HG02763 (cell line): ENCODE measurements around the gene OR2V2.
"Not testable (repeated sequence)": the region's sequence is repeated elsewhere in the genome, so short reads cannot be mapped to it uniquely, and the experiment has no call there.

ENCODE experiments used
- ATAC-seq: cut with Tn5 transposase; IDR thresholded peaks from one replicate; pipeline ENCODE4 v1.9.1; 2021; ENCODE audit warnings: mild to moderate bottlenecking, moderate library complexity; ENCODE audit not compliant: unreplicated experiment

Gene OR2V2

GRCh38 chr5:181114844-181115778 lies 32.3 kb upstream of the OR2V2 start:
- ATAC-seq, result no peak

DNA sequence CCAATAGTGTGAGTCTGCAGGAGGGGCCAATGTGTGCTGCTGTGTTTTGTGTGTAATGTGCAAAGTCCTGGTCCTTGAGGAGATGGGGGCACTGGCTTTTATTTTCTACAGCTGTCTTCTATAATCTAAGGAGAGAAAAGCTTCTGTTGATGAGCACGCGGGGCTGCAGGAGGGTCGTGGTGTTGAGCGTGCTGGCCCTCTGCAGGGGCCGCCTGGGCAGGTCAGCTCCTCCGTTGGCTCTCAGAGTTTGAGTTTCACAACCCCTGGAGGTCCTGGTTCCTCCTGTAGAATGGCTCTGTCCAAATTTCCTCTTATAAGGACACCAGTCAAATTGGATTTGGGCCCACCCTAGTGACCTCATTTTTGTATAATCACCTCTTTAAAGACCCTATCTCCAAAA lies 29.0 kb upstream of the OR2V2 start:
- ATAC-seq, result no peak

DNA sequence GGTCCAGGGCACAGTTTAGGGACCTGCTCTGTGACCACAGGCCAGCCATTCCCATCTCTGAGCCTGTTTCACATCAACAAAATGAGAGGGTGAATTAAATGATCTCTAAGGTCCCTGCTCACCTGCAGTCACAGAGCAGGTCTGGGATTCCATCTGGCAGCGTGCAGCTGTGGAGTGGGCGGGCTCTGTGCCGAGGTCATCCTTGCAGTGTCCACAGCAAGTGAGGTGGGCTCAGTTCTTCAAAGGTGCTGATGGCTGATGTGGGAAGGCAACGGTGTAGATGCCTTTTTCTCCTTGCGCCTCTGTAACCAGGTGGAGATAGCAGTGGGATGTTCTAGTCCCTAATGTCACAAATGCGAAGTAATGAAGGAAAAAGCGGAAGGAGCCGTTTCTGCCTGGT lies 28.3 kb upstream of the OR2V2 start:
- no peak for ATAC-seq

DNA sequence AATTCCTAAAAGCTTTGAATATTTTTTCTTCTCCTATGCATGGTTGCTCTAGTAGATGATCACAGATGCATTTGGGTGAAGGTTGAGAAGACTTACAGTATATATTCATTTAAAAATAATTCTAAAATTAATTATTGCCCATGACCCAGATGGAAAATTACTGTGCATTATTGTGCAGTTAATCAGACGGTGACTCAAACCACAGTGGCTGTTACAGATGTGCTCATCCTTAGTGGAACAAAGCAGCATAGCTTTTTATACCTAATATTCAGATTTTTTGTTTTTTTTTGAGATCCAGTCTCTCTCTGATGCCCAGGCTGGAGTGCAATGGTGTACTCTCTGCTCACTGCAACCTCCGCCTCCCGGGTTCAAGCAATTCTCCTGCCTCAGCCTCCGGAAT lies 27.1 kb upstream of the OR2V2 start:
- no peak for ATAC-seq

DNA sequence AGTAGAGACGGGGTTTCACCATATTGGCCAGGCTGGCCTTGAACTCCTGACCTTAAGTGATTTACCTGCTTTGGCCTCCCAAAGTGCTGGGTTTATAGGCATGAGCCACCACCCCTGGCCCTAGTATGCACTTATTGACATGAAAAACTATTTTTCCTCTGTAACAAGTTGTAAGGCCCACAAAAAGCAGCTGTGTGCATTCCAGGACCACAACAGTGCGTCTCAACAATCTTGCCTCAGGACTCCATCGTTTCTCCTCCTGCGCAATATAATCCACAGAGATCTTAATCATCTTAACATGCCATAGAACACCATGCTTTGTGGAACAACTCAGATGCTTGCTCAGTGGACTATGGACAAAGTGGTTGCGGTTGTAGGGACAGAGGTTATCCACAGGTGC lies 26.6 kb upstream of the OR2V2 start:
- no peak for ATAC-seq

GRCh38 chr5:181121675-181122561 lies 25.5 kb upstream of the OR2V2 start:
- no peak for ATAC-seq

DNA sequence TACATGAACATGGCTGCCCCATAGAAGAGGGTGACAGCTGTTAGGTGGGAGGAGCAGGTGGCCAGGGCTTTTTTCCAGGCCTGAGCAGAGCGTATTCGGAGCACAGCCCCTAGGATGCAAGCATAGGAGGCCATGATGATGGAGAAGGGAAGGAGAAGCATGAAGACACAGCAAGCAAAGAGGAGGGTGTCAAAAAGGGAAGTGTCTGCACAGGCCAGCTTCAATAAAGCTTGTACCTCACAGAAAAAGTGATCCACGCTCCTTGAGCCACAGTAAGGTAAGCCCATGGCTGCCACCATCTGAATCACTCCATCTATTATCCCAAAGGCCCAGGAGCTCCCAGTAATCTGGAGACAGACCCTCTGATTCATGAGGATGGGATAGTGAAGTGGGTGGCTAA lies 22.9 kb upstream of the OR2V2 start:
- no peak for ATAC-seq

DNA sequence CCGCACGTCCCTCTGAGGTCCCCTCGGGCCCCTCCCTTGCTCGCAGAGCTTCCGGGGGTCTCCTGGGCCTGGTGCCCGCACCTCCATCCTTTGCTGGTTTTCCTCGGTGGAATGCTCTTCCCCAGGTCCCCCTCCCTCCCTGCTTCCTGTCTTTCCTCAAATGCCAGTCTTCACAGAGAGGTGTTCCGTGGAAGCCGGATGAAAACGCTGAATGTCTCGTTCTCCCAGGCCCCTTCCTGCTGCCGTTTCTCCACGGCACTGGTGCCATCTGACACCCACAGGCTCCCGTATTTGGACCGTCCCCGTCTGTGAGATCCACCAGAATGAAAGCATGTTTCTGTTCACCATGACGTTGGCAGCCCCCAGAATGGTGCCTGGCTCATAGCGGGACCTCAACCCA lies 20.5 kb upstream of the OR2V2 start:
- no peak for ATAC-seq

GRCh38 chr5:181127456-181127855 lies 19.9 kb upstream of the OR2V2 start:
- ATAC-seq, result no peak

DNA sequence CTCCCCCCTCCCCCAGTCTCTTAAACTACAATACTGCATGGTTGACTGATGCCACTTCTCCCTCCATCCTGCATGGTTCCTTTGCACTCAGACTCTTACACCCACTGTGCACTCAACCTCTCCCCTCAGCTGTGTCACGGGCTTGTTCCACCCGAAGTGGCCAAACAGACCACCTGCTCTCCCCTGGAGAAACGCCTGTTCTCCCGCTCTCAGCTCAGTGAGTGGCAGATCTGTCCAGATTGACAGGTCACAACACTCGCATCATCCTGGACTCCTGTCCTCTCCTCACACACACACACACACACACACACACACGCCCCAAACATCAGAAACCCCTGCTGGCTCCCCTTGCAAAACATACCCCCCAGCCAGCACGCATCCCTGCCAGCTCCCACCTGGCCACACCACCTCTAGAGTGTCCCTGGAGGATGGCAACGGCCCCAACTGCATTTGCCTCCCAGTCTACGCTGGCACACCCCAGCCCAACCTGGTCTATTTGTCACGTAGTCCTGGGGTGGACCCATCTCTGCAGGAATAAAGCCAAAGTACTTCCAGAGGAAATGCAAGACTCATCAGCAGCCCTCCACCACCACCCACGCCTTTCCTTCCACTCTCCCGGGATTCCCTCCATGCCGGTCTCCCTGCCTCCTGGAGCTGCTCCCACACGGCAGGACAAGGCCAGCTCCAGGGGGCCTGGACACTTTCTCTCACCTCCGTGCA lies 19.3 kb upstream of the OR2V2 start:
- ATAC-seq, result no peak

- ATAC-seq, result no peak
These were observed 17.8 kb upstream of the OR2V2 start for GRCh38 chr5:181129601-181130000.

- not testable (repeated sequence) for ATAC-seq
These were observed 17.3 kb upstream of the OR2V2 start for GRCh38 chr5:181130081-181130480.

- ATAC-seq, result no peak
These were observed 16.4 kb upstream of the OR2V2 start, which contains the start of gene OR2V1 for GRCh38 chr5:181130832-181131496. Gene OR2V1 (minus strand): TSS chr5:181131169. CDS start chr5:181125304, 5,865 bp downstream.

DNA sequence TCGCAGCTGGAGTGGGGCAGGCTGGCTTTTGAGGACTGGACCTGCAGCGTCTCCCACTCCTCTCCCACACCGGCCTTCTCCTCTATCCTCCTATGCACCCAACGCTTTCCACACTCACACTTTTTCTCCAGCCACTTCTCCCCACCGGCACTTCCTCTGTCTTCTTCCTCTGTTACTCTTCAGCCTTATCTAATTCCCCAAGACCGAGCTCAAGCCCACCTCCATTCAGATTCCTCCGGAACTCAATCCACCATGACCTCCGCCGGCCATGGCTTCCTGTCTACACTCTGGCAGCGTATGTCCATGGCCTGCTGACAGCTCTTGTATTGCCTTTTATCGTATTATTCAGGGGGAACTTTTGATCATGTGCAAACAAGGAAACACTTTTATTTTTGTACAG lies 15.9 kb upstream of the OR2V2 start:
- ATAC-seq, result no peak

DNA sequence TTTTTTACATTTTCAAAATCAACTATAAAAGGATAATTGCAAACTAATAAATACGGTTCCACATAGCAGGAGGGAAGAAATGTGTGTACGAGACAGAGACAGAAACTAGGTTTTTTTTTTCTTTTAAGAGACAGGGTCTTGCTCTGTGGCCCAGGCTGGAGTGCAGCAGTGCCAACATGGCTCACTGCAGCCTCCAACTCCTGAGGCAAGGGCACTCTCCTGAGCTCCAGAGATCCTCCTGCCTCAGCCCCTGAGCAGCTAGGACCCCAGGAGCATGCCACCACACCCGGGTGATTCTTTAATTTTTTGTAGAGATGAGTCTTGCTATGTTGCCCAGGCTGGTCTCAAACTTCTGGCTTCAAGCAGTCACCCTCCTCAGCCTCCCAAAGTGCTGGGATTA lies 14.3 kb upstream of the OR2V2 start:
- no peak for ATAC-seq

- no peak for ATAC-seq
These were observed 13.7 kb upstream of the OR2V2 start for GRCh38 chr5:181133610-181134231.

DNA sequence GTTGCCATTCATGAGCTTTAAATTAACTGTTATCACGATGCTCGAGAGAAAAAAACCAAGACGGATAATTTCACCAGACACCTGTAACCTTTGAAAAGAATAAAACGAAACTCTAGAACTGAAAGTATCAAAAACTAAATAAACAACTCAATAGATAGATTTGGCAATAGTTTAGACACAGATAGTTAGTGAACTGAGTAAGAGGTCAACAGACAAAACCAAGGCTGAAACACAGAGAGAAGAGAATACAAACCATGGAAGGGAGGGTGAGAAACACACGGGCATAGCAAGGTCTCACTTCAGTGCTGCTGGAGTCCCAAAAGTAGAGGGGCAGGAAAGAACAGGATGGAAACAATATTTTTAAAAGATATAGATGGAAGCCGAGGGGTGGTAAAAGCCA lies 13.1 kb upstream of the OR2V2 start:
- no peak for ATAC-seq

- no peak for ATAC-seq
These were observed 10.9 kb upstream of the OR2V2 start for GRCh38 chr5:181136361-181136955.

DNA sequence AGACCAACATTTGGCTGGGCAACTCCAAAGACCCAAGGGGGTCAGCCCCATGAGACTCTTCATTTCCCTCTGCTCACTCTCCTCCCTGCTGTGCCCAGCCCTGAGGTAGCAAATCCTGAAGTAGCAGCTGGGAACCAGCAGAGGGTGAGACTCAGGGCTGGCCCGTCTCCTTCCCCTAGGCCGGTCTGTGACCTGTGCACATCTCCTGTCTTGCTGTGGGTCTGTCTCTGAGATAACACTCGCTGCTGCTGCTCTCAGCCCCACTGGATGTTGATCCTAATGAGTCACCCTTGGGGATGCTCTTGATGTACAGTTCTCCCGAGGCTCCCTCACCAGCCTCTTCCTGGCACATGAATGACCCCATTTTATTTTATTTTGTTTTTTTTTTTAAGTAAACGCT lies 9.1 kb upstream of the OR2V2 start:
- no peak for ATAC-seq

- no peak for ATAC-seq
These were observed 6.6 kb upstream of the OR2V2 start for GRCh38 chr5:181140766-181141165.
